ENCODE data around the gene ELMO1.

Gene ELMO1

DNA sequence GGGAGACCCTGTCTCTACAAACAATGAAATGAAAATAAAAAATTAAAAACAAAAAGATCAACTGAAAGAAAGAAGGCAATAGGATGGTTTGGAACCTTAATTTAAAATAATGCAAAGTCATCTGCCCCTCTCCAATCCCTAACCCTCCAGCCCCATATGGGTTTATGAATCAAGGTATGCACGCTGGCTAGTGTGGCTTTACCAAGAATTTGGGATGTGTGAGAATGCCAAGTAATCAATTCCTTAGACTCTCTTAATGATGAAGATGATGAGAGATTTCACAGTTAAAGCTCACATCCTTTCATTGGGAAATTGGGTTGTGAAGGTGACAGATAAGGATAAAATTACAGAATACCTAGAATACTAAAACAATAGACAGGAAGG, 577.3 kb downstream of the ELMO1 start:
- no peak for DNase-seq (ENCODE audit: low spot score)

- no peak for DNase-seq (ENCODE audit: low spot score)
Observed at GRCh38 chr7:36870625-36871354, 577.9 kb downstream of the ELMO1 start.

- no peak for DNase-seq (ENCODE audit: low spot score)
Observed at GRCh38 chr7:36868727-36869411, 579.8 kb downstream of the ELMO1 start.

- no peak for DNase-seq (ENCODE audit: low spot score)
Observed at GRCh38 chr7:36865019-36865418, 583.6 kb downstream of the ELMO1 start.

GRCh38 chr7:36863901-36864701, 584.6 kb downstream of the ELMO1 start:
- no peak for DNase-seq (ENCODE audit: low spot score)

- no peak for DNase-seq (ENCODE audit: low spot score)
Observed at GRCh38 chr7:36862771-36863261, 585.8 kb downstream of the ELMO1 start.

DNA sequence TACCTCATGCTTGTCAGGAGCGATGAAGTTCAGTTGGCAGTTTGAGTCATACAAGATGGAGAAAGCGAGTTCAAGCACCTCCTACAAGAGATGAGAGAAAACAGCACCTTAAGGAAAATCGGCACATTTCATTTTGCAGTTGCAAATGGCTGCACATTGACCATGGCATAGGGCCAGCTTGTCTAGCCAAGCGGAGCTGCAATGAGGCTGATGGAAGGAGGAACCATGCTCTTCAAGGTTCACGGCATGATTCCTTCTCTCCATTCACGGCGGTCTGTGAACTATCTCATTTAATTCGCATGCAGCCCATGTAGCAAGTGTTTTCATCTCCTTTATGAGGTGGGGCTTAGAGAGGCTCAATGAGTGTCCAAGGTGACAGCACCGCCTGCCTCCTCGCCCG, 587.0 kb downstream of the ELMO1 start:
- DNase-seq (ENCODE audit: low spot score): no peak

- no peak for DNase-seq (ENCODE audit: low spot score)
Observed at GRCh38 chr7:36860681-36861080, 588.0 kb downstream of the ELMO1 start.

DNA sequence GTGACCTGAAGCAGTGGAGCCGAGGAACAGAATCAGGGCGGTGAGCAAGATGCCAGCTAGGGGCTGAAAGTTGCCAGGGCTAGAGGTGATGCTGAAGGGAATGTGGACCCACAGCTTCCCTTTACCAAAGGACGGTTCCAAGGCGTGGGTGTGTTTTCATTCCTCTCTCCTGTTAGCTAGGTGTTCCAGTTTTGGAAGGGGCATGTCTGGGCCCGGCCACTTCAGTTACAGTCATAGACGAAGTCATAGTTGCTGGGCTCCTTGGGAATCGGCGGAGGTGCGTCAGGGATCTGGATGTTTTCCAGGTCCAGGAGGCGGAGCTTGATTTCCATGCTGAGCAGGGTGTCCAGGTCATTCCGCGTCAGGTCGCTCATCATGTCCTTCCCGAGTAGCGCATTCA, 593.3 kb downstream of the ELMO1 start:
- no peak for DNase-seq (ENCODE audit: low spot score)

DNA sequence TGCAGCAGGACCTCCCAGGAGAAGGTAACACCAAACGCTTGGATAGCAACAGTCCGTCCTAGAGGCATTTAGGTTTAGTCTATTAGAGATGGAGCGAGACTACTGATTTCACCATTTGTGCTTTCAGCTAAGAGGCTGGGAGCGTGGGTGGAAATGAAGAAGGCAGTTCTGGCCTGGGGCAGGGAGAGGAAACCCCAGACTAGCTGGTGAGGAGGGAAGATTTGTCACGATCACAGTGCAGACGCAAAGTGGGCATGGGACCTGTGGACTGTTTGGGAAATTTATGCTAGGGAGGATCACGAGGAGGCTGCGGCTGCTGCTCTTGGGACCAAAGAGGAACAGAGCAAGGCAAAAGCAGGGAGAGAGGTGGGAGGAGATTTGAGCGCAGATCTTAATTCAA, 594.0 kb downstream of the ELMO1 start:
- DNase-seq (ENCODE audit: low spot score): no peak

DNA sequence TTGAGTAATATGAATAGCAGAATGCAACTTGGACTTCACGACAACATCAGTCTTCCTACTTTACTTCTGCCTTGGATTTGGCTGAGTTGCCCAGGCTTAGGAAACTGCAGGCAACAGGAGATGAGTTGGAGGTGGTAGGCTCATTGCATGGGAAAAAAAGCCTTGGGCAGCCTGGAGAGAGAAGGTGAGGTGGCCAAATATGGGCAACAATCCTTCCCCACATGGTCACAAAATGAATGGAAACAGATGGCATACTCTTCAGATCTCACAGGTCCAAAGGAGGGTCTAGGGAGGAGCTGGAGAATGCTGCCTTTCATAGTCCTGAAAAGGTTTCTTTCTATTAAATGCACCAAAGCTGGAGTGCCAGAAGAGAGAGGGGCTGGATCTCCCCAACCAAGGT, 595.7 kb downstream of the ELMO1 start:
- DNase-seq (ENCODE audit: low spot score): no peak

DNA sequence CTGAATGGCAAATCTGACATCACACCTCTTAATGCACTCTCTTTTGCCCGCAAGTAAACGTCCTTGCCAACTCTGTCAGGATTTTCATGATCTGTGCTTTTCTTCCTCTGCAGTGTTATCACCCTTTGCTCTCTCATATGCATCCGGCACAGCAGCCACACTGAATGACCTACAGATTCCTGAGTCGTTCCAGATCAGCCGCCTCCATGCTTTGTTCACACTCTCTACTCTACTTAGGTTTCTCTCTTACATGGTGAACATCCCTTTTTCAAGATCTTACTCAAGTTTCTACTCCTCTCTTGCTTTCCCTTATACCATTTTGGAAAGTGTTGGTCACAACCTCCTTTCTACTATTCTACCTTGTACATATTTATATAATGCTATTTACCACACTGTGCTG, 596.6 kb downstream of the ELMO1 start:
- no peak for DNase-seq (ENCODE audit: low spot score)

GRCh38 chr7:36851382-36851781, 597.3 kb downstream of the ELMO1 start:
- no peak for DNase-seq (ENCODE audit: low spot score)

DNA sequence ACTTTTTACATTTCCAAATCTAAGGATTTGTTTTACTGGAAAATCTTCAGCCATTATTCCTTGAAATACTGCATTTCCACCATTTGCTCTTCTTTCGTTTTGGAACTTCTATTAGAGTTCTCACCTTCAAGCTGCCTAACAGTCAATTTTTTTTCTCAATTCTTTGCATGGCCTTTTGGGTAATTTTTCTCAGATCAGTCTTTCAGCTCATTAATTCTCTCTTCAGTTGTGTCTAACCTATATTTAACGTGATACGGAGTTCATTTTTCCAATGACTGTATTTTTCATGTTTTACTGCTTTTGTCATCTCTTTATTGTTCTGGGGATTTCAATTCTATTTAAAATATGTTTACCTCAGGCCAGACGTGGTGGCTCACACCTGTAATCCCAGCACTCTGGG, 600.7 kb downstream of the ELMO1 start:
- DNase-seq (ENCODE audit: low spot score): no peak

DNA sequence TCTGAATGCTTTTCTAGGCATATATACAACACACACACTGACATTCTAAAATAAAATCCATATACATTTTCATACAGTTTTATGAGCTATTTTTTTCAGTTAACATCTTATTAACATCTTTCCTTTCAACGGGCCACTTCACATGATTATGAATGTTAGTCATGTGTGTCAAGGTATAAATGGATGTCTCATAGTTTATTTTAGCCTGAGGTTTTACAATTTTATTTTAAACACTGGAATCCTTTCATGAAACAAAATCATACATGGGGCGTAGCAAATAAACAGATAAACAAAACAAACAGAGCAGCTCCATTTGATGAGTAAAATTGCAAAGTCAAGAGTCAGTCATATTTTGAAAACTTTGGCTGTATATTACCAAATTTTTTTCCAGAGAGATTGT, 604.3 kb downstream of the ELMO1 start:
- no peak for DNase-seq (ENCODE audit: low spot score)

DNA sequence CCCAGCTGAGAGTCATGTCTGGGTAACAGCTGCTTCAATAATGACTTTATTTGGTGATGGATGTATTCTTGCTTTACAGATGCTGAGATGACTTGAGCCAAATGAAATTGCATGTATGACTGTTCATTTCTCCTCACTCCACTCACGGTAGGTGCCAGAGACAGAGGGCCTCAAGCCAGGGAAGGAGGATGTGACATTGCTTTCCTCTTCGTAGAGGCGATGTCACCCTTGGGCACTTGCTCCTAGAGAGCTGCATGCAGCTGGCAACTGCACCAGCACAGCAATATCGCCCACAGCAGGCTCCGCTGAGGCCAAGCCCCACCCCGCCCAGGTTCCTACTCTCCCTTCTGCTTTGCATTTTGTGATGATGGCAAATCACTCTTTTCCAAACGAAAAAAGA, 607.8 kb downstream of the ELMO1 start:
- DNase-seq (ENCODE audit: low spot score): no peak

DNA sequence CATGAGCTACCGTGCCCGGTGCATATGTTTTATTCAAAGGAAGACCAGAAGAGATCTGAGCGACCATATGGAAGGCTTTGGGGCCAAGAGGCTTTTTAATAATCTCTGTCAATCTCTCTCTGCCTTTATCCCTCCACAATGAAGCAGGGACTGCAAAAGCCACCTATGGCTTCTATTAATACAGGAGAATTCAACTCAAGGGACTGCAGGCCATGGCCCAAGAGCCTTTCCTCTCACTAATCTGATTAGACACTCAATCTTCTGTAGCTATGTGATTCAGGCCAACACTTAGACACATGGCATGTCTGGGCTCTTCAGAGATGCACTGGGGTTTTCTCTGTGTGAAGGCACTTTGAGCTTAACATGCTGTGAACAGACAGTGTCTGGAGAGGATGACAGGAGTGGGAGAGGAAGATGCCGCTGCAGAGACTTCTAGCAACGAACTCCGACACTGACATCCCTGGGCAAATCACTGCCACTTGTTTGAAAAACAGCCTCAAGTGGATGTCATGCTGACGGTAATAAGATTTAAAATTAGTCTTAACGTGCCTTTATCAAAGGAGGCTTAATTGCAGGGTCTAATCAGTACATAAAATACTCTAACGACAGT, 609.9 kb downstream of the ELMO1 start:
- no peak for DNase-seq (ENCODE audit: low spot score)

- no peak for DNase-seq (ENCODE audit: low spot score)
Observed at GRCh38 chr7:36831049-36831448, 617.6 kb downstream of the ELMO1 start.

- no peak for DNase-seq (ENCODE audit: low spot score)
Observed at GRCh38 chr7:36827726-36828703, 620.6 kb downstream of the ELMO1 start.

- no peak for DNase-seq (ENCODE audit: low spot score)
Observed at GRCh38 chr7:36825501-36825900, 623.2 kb downstream of the ELMO1 start.

GRCh38 chr7:36823353-36823752, 625.3 kb downstream of the ELMO1 start:
- no peak for DNase-seq (ENCODE audit: low spot score)
